Measurements from ENCODE around the gene FCHSD2. TPM values are rescaled to one million over a fixed set of nuclear protein-coding genes. Genes with fewer than 3 reads are reported as not detected.

Gene FCHSD2
- total and polyA plus RNA-seq, 9 of the 15 experiments (the other 6 are each of a cell fraction or from before 2014, with no cell fraction given), result 1.8 to 14.7 (median 6.4) TPM

- Histone ChIP-seq H3K4me1 (replicated peaks in 1 of 2; ENCODE audit: control insufficient read depth in 2 of 2, insufficient read depth in 2 of 2, low read length in 2 of 2) (no peaks in the 10 kb centered on the region), H3K36me3 (ENCODE audit: control insufficient read depth, insufficient read depth, low read length) (no peaks in the 10 kb centered on the region), H3K4me2 (ENCODE audit: insufficient read depth, low read length) (no peak overlapping the region), H3K9me3 (replicated peaks; ENCODE audit: control insufficient read depth, insufficient read depth, low read depth, low read length) (no peaks in the 10 kb centered on the region), H3K4me3 (no peak overlapping the region), H3K9ac (ENCODE audit: insufficient read depth in 1 of 2, low read depth in 2 of 2, low read length in 2 of 2) (no peak overlapping the region), H3K79me2 (ENCODE audit: control insufficient read depth, insufficient read depth, low read length) (no peaks in the 10 kb centered on the region), H3K27ac (ENCODE audit: extremely low read depth, low read depth, low read length) (no peak overlapping the region), H3K27me3 (ENCODE audit: control insufficient read depth in 2 of 2, insufficient read depth in 2 of 2, low read length in 2 of 2) (no peaks in the 10 kb centered on the region), H4K20me1 (replicated peaks; ENCODE audit: control insufficient read depth, insufficient read depth, low read length) (no peaks in the 10 kb centered on the region), H3K9me1 (ENCODE audit: control insufficient read depth, insufficient read depth, low read length) (no peaks in the 10 kb centered on the region), H2AFZ (ENCODE audit: low read depth, low read length) (no peak overlapping the region)
- no peak for FAIRE-seq
- no peak for ATAC-seq
- WGBS (ENCODE audit: insufficient coverage, low coverage, missing lambda C conversion rate), result 29% methylated on average over 2 of the region's 2 CpGs
- intact Hi-C loops (cut with micrococcal nuclease), result no loop called here
- POLR2A ChIA-PET, result interaction anchor here (1.3 kb wide), 1 partner anchor 8 kb away, joined by 5 read pairs; no protein-coding TSS in a partner anchor
- BruUV-seq (replicated peaks), result no TSS peak
- in situ Hi-C loops (cut with MboI), result no loop called here
- DNase-seq (ENCODE audit: extremely low read depth in 1 of 4, low spot score in 3 of 4), result no peak
- CTCF ChIA-PET (ENCODE audit: low intra/inter-chr PET ratio), result no interaction called here
- TF ChIP-seq ZNF778 (CRISPR knock-in tag; IDR thresholded peaks at IDR 0.05) (no peak), CREM (IDR thresholded peaks at IDR 0.05; ENCODE audit: low read depth) (no peak), RBM22 (IDR thresholded peaks at IDR 0.05; ENCODE audit: low read depth, low read length, poor library complexity, severe bottlenecking) (no peak), ZNF277 (CRISPR knock-in tag; IDR thresholded peaks at IDR 0.05; ENCODE audit: borderline replicate concordance) (no peak), CGGBP1 (CRISPR knock-in tag; IDR thresholded peaks at IDR 0.05) (no peak), NELFE (IDR thresholded peaks at IDR 0.05; ENCODE audit: insufficient read depth, insufficient read length) (no peak), ZNF318 (IDR thresholded peaks at IDR 0.05; ENCODE audit: borderline replicate concordance in 1 of 2, low read depth in 1 of 2) (no peak), FOXP4 (CRISPR knock-in tag; IDR thresholded peaks at IDR 0.05; ENCODE audit: borderline replicate concordance) (no peak), NR1H2 (CRISPR knock-in tag; IDR thresholded peaks at IDR 0.05) (no peak), BRD9 (IDR thresholded peaks at IDR 0.05; ENCODE audit: low read depth, partially characterized antibody) (no peak), ZSCAN29 (IDR thresholded peaks at IDR 0.05) (no peak)
Observed at GRCh38 chr11:72899238-72899637, 242.9 kb downstream of the FCHSD2 start.

Measured in K562 (cell line).